ENCODE measurements around the gene EIF4ENIF1. TPM values are rescaled to one million over a fixed set of nuclear protein-coding genes. Genes with fewer than 3 reads are reported as not detected.

The EIF4ENIF1 gene
- total and polyA plus RNA-seq, 2 donors (not counting 3 experiments of a cell fraction or from before 2014, with no cell fraction given) = 22.8 to 38.7 TPM

GRCh38 chr22:31393893-31394292 is 95.7 kb downstream of the EIF4ENIF1 start:
- no peaks in the 10 kb centered on the region for H4K20me1 ChIP-seq (replicated peaks; ENCODE audit: control insufficient read depth, extremely low read depth, insufficient read depth, low read length)
- H3K9ac ChIP-seq (replicated peaks; ENCODE audit: extremely low read depth, insufficient read depth, low read length) = no peak overlapping the region
- intact Hi-C loops (cut with micrococcal nuclease) (no loop called here), dilution Hi-C loops (cut with MboI; ENCODE audit: extremely low pct_ligation_motif_present, low sequenced_read_pairs) (no loop called here)
- H3K9me3 ChIP-seq (replicated peaks; ENCODE audit: control insufficient read depth, insufficient read depth, low read length) = no peaks in the 10 kb centered on the region
- H3K9me1 ChIP-seq (replicated peaks; ENCODE audit: control insufficient read depth, extremely low read depth, insufficient read depth, low read length) = no peaks in the 10 kb centered on the region
- no peaks in the 10 kb centered on the region for H3K27me3 ChIP-seq (ENCODE audit: control insufficient read depth in 2 of 2, insufficient read depth in 2 of 2, low read length in 2 of 2)
- no peak overlapping the region for H2AFZ ChIP-seq (ENCODE audit: low read depth, low read length)
- ChIA-PET CTCF (interaction anchor here (0.6 kb wide), 1 partner anchor 21 kb away, joined by 3 read pairs; no protein-coding TSS in a partner anchor), POLR2A (no interaction called here)
- no peaks in the 10 kb centered on the region for H3K36me3 ChIP-seq (ENCODE audit: control insufficient read depth in 2 of 2, extremely low read depth in 1 of 2, insufficient read depth in 2 of 2, low read length in 2 of 2)
- DNase-seq (ENCODE audit: low read depth, low spot score) (no peak), FAIRE-seq (no peak)
- no TSS peak for BruUV-seq (replicated peaks)
- no peak for TF ChIP-seq GATA2 (IDR thresholded peaks at IDR 0.05; ENCODE audit: insufficient read depth, insufficient read length, low read depth, low read length)
- no peak for TF ChIP-seq FOS (IDR thresholded peaks at IDR 0.05; ENCODE audit: borderline replicate concordance, insufficient read depth, low read length)
- TF ChIP-seq CTCF (IDR thresholded peaks at IDR 0.05; ENCODE audit: extremely low read depth in 1 of 2, insufficient read depth in 1 of 2, low read depth in 1 of 2, low read length in 2 of 2) = no peak
- TF ChIP-seq MAX (IDR thresholded peaks at IDR 0.05; ENCODE audit: insufficient read depth, insufficient read length) = no peak
- no peak for TF ChIP-seq POLR2A (IDR thresholded peaks at IDR 0.05; ENCODE audit: low read depth, low read length)
- TF ChIP-seq EZH2 (IDR thresholded peaks at IDR 0.05; ENCODE audit: borderline replicate concordance, low read depth, low read length, severe bottlenecking) = no peak
- no peak for TF ChIP-seq POLR2AphosphoS5 (IDR thresholded peaks at IDR 0.05; ENCODE audit: insufficient read depth, low read depth, low read length)
- no peak for TF ChIP-seq JUN (IDR thresholded peaks at IDR 0.05; ENCODE audit: borderline replicate concordance, insufficient read depth, insufficient read length, low read depth)
- TF ChIP-seq MYC (IDR thresholded peaks at IDR 0.05; ENCODE audit: low read depth, low read length) = no peak
- H3K4me1 ChIP-seq (ENCODE audit: control insufficient read depth, extremely low read depth, insufficient read depth, low read length) = peaks cover 3% of the 10 kb centered on the region
- H3K4me3 ChIP-seq (replicated peaks in 1 of 3; ENCODE audit: insufficient read depth in 1 of 3, low read depth in 1 of 3, low read length in 3 of 3) = no peak overlapping the region
- H3K4me2 ChIP-seq (ENCODE audit: insufficient read depth, low read length) = no peak overlapping the region
- no peak overlapping the region for H3K27ac ChIP-seq (ENCODE audit: insufficient read depth, low read depth, low read length)
- no peaks in the 10 kb centered on the region for H3K79me2 ChIP-seq (ENCODE audit: control insufficient read depth, insufficient read depth, low read length)

Small RNA genes within 50 kb of the gene (small RNA-seq; reads per million reads assigned to genes)
- not detected for gene AL096701.2 (ENCODE audit: insufficient read depth, insufficient read length, low read depth, low replicate concordance)
- not detected for gene RNU6-28P (ENCODE audit: insufficient read depth, insufficient read length, low read depth, low replicate concordance)

Other genes starting within 250 kb of the EIF4ENIF1 start
- gene PIK3IP1, start 197.4 kb downstream of the EIF4ENIF1 start, total RNA-seq = 7.7 and 8.4 TPM in 2 replicates
- gene PIK3IP1, start 197.4 kb downstream of the EIF4ENIF1 start, polyA plus RNA-seq = 11.1 and 13.2 TPM in 2 replicates
- gene PATZ1, start 143.5 kb downstream of the EIF4ENIF1 start, total RNA-seq = 22.9 and 23.7 TPM in 2 replicates
- 19.7 and 20.5 TPM in 2 replicates for gene PATZ1, start 143.5 kb downstream of the EIF4ENIF1 start, polyA plus RNA-seq
- gene DRG1, start 90.2 kb downstream of the EIF4ENIF1 start, total RNA-seq = 51.6 and 65.1 TPM in 2 replicates
- gene DRG1, start 90.2 kb downstream of the EIF4ENIF1 start, polyA plus RNA-seq = 30.6 and 37.7 TPM in 2 replicates
- 38.3 and 46.4 TPM in 2 replicates for gene SFI1, start 6.7 kb upstream of the EIF4ENIF1 start, total RNA-seq
- gene SFI1, start 6.7 kb upstream of the EIF4ENIF1 start, polyA plus RNA-seq = 12.5 and 14.2 TPM in 2 replicates
- 53.2 and 58.0 TPM in 2 replicates for gene PISD, start 172.4 kb upstream of the EIF4ENIF1 start, total RNA-seq
- 48.5 and 53.4 TPM in 2 replicates for gene PISD, start 172.4 kb upstream of the EIF4ENIF1 start, polyA plus RNA-seq